HG03025 (cell line): ENCODE data around the gene CYS1.
"Not testable (repeated sequence)": the region's sequence is repeated elsewhere in the genome, so short reads cannot be mapped to it uniquely, and the experiment has no call there.

ENCODE experiments used
- ATAC-seq: cut with Tn5 transposase; IDR thresholded peaks from one replicate; pipeline ENCODE4 v1.9.1; 2021; ENCODE audit warnings: mild to moderate bottlenecking, moderate library complexity; ENCODE audit not compliant: unreplicated experiment, low FRiP score

The CYS1 gene

GRCh38 chr2:10033251-10034006 is 46.8 kb downstream of the CYS1 start:
- ATAC-seq = no peak

GRCh38 chr2:10032746-10033105 is 47.5 kb downstream of the CYS1 start:
- ATAC-seq = no peak

- no peak for ATAC-seq
Observed at GRCh38 chr2:10031886-10032745, 48.1 kb downstream of the CYS1 start.

- not testable (repeated sequence) for ATAC-seq
Observed at GRCh38 chr2:10030798-10031197, 49.4 kb downstream of the CYS1 start.

GRCh38 chr2:10030311-10030736 is 49.9 kb downstream of the CYS1 start:
- ATAC-seq = no peak

GRCh38 chr2:10029875-10030223 is 50.4 kb downstream of the CYS1 start:
- no peak for ATAC-seq

GRCh38 chr2:10028988-10029874 is 51.0 kb downstream of the CYS1 start:
- peak; percentile 85 for ATAC-seq

- no peak for ATAC-seq
Observed at GRCh38 chr2:10028407-10028987, 51.7 kb downstream of the CYS1 start.

- ATAC-seq = no peak
Observed at GRCh38 chr2:10027660-10028330, 52.4 kb downstream of the CYS1 start.

- no peak for ATAC-seq
Observed at GRCh38 chr2:10026940-10027569, 53.2 kb downstream of the CYS1 start.

GRCh38 chr2:10022966-10023662 is 57.1 kb downstream of the CYS1 start:
- ATAC-seq = no peak

GRCh38 chr2:10022445-10022844 is 57.8 kb downstream of the CYS1 start:
- ATAC-seq = no peak

GRCh38 chr2:10022041-10022421 is 58.2 kb downstream of the CYS1 start:
- no peak for ATAC-seq

- ATAC-seq = no peak
Observed at GRCh38 chr2:10019602-10020400, 60.4 kb downstream of the CYS1 start.

- ATAC-seq = no peak
Observed at GRCh38 chr2:10019174-10019573, 61.0 kb downstream of the CYS1 start.

- no peak for ATAC-seq
Observed at GRCh38 chr2:10017313-10017941, 62.8 kb downstream of the CYS1 start.

- no peak for ATAC-seq
Observed at GRCh38 chr2:10016802-10017258, 63.4 kb downstream of the CYS1 start.
